Skeletal muscle cell (primary cell): Measurements from ENCODE around the gene FAM25G.
A peak's percentile ranks its signal among the peaks of the same experiment; 100 is the strongest.
"Not testable (repeated sequence)": the region's sequence is repeated elsewhere in the genome, so short reads cannot be mapped to it uniquely, and the experiment has no call there.

Source experiments
- DNase-seq: peaks from one replicate; pipeline ENCODE4 v3.0.0-alpha.2; 2010; ENCODE audit warnings: low read depth
- H3K4me3 ChIP-seq: 2 replicates; pipeline ENCODE4 v1.5.1; 2011; ENCODE audit warnings: low read depth, mild to moderate bottlenecking, control low read depth, low read length, moderate library complexity

FAM25G gene

DNA sequence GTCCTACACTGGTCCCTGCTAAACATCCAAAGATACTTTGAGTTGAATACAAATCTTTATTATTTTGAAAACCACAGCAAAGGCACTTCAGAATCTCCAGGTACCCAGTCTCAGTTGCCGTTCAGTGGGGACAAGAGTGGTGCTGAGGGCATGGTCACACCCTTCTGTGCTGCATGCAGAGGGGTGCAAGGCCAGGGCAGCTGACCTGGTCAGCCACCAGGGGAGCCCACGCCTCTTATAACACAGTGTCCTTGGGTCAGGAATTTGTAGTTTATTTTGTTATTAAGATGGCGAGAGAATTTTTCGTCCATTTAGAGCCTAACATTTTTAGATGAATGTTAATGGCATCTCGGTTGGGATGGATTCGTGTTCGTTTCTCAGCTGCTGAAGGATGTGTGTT is 23.5 kb downstream of the FAM25G start:
- not testable (repeated sequence) for DNase-seq, H3K4me3 ChIP-seq

DNA sequence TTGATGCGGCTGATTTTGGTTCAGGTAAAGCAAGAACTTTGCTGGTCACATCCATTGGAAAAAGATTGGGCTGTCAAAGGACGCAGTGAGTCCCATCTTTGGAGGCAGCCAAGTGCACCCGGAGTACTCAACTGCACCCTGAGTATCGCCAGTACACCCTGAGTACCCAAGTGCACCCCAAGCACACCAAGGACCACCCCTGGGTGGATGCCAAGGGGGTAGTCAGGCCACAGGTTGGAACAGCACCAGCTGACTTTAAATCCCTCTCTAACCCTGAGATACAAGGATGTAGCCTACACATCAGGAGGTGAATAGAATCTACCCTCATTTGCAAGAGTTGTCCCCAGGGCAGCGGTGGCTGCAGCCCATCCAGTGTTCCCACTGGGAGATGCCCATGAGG is 24.0 kb downstream of the FAM25G start:
- H3K4me3 ChIP-seq, DNase-seq: not testable (repeated sequence)

DNA sequence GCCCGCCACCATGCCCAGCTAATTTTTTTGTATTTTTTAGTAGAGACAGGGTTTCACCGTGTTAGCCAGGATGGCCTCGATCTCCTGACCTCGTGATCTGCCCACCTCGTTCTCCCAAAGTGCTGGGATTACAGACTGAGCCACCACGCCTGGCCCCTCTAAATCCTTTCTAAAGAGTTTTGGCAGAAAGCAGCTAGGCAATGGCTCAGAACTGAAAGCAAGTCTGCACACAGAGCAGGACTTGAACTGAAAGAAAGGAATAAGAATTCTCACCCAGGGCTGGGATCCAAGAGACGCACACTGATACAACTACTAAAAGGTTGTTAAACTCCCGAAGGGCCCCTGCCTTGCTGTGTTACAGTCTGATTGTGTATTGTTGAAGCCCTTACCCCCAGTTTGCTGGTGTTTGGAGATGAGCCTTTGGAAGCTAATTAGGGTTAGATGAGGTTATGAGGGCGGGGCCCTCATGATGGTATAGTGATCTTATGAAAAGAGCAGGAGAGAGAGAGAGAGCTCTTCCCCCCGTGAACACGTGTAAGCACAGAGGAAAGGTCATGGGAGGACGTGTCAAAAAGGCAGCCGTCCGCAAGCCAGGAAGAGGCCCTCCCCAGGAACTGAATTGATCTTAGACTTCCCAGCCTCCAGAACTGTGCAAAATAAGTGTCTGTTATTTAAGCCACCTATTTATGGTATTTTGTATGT is 26.1 kb downstream of the FAM25G start:
- not testable (repeated sequence) for DNase-seq

DNA sequence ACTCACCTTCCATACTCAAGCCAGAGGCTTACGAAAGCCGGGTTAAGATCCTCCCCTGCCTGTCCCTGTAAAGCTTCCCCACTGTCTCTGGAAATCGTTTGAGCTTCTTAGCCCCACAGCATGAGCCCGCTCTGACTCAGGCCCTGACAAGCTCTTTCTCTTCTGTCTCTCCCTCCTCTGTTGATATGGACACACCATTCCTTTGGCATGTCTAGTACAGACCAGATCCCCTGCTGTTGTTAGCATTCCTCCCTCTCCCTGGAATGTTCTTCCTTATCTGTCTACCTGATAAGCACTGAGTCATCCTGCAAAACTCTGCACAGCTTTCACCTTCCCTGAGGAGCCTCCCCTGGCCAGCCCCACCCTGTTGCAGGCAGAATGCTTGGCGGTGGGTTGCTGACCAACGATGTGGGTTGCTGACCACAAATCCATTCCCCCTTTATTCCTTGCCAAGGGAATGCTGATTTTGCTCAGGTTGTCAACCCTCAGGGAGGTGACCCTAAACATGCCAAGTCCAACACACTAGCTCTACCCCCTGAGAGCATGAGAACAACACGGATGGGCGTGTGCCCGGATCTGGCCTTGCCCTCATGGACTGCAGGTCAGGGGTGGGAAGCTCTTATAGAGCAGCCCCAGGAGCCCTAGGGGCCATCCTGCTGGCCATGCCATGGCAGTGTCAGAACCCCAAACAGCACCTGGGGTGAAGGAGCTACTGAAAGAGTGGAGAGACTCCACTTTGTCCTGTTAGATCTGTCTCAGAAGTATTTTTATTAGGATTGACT is 28.7 kb downstream of the FAM25G start:
- not testable (repeated sequence) for DNase-seq, H3K4me3 ChIP-seq

More for the DNA sequence above, 26.1 kb downstream of the FAM25G start:
- not testable (repeated sequence) for H3K4me3 ChIP-seq

DNA sequence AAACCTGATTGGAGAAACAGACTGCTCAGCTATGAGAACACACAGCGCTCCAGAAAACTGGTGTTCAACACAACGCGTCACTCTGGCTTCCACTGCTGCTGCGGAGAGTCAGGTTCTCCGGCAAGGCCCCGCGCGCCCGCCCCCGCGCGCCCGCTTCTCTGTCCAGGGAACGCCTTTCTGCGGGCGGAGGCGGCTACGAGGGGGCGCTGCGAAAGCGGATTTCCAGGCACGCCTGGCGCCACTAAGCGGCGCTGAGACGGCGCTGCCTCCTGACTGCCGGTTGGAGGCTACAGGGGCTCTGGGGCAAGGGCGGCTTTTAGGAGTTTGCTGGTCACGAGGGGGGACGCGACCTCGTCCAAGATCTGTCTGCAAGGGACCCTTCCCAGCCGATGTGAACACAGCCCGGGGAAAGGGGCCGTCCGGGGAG is 30.2 kb downstream of the FAM25G start:
- peak overlapping the region; percentile 7 for H3K4me3 ChIP-seq

DNA sequence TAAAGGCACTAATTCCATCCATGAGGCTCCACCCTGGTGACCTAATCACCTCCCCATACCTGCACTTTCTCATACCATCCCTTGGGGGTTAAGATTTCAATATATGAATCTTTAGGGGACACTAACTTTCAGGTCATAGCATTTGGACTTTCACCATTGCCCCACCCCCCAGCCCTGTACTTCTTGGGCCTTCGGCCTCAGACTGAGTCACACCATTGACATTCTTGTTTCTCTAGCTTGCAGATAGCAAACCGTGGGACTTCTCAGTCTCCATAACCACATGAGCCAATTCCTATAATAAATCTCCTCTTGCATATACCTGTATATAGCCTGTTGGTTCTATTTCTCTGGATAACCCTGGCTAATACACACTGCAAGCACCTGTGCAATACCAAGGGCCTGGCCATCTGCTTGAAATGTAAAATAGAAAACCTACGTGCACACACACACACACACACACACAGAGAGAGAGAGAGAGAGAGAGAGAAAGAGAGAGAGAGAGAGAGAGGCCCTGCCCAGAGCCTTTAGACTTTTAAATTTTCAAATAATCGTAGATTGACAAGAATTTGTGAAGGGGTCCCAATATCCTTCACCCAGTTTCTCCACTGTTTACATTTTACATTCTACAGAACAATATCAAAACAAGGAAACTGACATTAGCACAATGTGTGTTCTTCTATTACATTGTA is 32.9 kb downstream of the FAM25G start:
- H3K4me3 ChIP-seq = no peak overlapping the region
- DNase-seq = peak; percentile 41

More for the DNA sequence above, 30.2 kb downstream of the FAM25G start:
- peak; percentile 45 for DNase-seq

DNA sequence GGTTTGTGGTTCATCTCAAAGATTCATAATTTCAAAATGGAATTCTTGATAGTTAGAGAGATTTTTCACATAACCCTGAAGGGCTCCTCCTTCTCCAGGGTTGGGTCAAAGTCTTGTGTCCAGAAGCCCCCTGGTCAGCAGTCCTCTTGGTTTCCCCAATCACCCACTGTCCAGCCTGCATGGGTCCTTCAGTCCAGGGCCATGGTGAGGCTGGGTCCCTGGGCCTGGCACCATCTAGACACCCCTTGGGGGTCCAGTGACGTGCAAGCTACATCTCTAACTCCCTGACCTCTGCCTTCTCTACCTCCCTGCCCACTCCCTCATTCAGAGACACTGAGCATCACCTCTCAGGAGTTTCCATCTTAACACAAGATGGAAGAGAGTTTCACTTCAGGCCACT is 33.7 kb downstream of the FAM25G start:
- H3K4me3 ChIP-seq = no peak overlapping the region
- DNase-seq = no peak

DNA sequence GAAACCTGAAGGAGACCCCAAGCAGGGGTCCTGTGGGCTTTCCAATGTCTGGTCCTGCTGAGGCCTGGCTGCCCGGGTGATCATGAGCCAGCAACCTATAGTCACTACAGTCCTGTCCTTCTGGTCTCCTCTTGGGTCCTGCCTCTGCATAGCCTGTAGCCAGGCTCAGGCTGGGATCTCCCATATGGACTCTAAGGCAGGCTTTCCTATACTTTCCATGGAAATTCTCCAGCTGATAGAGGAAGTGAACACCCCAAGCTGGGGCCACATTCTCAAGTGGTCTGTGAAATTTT is 34.0 kb downstream of the FAM25G start:
- no peak overlapping the region for H3K4me3 ChIP-seq
- no peak for DNase-seq

DNA sequence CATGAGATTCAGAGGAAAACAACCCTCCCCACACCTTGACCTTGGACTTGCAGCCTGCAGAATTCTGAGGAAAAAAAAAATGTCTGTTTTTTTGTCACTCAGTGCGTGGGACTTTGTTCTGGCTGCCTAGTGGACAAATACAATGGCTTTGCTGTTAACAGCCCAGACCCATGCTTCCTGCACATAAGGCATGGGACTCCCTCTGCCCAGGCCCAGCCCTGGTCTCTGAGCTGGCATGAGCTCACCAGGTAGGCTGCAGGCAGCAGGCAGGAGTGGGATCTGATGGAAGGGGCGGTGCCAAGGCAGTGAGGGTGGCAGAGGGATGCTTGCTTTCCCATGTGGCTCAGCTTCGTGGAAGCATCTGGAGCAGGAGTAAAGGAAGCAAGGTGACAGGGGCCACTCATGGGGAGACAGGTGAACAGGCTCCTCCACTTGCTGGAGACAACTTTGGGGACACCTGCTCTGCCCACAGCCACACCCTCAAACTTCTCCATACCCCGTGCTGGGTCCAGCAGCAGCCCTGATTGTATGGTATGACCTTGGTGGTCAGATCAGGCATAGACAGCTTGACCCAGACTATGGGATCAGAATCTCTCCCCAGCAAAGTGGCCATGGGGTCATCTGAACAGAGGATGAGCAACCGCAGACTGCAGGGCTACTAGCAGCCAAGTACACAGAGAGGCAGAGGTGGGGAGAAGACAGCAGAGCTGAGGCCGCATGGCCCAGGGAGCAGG is 34.5 kb downstream of the FAM25G start:
- H3K4me3 ChIP-seq = no peak overlapping the region
- no peak for DNase-seq

DNA sequence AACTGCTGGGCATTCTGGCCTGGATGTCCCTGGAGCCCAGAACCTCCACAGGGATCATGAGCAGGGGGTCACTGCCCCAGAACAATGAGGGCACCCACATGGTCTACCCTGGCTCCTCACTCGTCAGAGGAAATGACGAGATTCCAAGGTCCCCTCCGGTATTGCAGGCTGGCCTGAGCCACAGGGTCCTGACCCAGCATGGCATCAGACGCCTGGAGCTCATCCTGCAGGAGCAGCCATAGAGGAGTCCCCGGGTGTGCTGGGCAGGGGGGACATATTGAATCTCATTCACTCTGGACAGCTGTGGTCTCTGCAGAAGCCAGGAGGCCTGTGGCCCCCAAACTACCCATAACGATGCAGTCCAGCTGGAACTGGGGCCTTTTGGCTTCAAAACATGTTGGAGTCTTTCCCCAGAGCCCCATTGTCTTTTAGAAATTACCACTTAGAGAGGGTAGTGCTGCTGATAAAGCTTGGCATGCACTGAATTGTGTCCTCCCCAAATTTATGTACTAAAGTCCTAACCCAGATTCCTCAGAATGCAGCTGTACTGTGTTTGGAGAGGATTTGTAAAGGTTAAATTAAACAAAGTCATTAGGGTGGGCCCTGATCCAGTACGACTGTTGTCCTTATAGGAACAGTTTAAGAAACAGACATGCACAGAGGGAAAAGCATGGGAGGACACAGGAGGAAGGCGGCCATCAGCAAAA is 35.3 kb downstream of the FAM25G start:
- H3K4me3 ChIP-seq = no peak overlapping the region
- DNase-seq = no peak

DNA sequence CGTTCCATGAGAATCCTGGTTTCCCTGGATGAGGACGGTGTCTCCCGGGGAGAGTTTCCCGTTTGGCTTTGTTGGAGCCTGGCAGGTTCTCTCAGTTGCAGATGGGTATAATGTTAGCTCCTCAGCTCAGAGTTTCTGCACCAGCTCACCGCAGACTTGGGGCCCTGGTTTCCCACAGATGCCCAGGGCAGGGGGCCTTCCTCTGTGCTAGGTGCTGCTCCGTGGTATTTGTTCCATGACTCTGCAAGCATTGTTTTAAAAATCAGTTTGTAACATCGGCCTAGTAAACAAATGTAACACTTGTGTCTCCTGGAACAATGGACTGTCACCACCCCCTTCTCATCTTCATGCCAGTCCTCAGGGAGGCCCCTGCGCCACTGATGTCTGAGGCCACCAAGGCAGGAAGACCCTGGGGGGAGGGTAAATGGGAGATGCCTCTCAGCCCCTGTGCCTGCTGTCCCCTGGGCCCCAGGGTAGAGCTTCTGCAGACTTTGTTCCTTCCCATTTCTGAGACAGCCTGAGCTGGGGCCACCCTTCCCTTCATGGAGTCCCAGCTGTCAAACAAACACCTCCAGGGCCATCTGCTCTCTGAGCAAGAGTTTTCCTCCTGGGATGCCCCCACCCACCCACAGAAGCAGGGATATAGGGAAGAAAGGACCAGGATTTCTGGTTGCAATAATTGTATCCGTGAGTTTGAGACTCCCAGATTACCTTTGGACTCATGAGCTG is 36.0 kb downstream of the FAM25G start:
- H3K4me3 ChIP-seq, DNase-seq: not testable (repeated sequence)

DNA sequence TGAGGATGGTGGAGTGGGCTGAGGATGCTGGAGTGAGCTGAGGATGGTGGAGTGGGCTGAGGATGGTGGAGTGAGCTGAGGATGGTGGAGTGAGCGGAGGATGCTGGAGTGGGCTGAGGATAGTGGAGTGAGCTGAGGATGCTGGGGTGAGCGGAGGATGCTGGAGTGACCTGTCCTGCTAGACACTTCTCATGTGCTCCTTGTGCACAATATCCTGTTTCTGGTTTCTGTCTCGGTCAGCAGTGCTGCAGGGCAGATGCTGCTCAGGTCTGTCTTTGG is 36.8 kb downstream of the FAM25G start:
- no peak overlapping the region for H3K4me3 ChIP-seq
- no peak for DNase-seq

DNA sequence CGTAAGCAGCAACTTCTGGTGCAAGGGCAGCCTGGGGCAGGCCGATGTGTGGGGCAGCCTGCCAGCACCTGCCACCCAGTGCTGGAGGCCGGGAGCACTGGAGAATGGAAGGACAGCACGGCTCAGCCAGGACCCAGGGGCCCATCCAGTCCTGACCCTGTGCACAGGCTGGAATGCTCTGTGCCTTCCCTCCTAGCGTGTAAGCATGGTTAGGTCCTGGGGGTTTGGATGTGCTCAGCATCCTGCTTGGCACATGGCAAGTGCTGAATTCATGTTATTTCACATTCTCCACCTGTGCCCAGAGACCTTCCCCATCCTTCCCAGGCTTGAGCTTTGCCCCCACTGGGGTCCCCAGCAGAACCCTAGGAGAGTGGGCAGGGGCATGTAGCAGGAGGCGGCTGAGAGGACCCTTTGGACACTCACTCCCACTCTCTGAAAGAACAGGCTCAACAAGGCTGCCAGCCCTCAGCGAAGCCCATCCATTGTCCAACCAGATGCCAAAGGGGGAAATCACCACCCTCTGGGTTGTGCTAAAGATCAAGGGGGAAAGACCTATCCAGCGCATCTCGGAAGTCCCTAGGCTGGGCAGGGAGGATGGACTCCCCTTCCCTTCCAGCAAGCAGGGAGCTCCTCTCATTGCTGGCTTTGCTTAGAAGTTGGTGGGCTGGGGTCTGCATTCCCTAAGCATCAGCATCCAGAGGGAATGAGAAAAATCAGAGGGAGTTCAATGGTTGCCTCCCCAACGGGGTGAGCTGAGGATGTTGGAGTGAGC is 37.3 kb downstream of the FAM25G start:
- no peak for DNase-seq

DNA sequence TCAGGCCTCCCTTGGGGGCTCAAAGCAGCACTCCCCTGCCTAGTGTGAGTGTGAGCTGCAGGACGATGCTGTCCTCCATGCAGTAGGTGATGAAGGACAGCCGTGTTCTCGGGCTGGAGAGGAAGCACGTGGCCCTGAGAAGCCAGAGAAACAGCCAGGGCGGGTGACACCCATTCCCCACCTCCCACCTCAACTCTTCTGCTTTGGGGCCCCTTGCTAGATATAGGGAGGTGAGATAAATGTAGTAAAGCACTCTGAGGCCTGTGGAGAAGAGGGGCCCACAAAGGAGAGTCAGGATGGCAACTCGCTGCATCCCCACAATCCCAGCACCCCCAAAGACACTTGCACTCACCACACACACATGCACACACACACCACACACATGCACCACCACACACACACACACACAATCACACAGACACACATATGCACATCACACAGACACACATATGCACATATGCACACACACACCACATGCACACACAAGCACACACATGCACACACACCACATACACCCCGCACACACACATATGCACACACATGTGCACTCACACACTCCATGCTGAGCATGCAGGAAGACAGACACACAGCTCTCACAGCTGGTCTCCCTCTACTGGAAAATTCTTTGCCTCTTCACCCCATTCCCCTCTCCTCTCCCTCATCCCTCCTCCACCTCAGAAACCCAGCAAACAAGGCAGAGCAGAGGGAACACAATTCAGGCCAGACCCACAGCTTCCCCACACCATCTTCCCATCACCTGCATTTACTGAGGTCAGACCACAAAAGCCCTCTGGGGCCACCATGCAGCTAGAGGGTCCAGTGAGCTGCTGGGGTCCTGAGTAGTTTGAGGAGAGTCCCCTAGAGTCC is 38.1 kb downstream of the FAM25G start:
- no peak for DNase-seq
- no peak overlapping the region for H3K4me3 ChIP-seq

More for the DNA sequence above, 37.3 kb downstream of the FAM25G start:
- H3K4me3 ChIP-seq = no peak overlapping the region

DNA sequence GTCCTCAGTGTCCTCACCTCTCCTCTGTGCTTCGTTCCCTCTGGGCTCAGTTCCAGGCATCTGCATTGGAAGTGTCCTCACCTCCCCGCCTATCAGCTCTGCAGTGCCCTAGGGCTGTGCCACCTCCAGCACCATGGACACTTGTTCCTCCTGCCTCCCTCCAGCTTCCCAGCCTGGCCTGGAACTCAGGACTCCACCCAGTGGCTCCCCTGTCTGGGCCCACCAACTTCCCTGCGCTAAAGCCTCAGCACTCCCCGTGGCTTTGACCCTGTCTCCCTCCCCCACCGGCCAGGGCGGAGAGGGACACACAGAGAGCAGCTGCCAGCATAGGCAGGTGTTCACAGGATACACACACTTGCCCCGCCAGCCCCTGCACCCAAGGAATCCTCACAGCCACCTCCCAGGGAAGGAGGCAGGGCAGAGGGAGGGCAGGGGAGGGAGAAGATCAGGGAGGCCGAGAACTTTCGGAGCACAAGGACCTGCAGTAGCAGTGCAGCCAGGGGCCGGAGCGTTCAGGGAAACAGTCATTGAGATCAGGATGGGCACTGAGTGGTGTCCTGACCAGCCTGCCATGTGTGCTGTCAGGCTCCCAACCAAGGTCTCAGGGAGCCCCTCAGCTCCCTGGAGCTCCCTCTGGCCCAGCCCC is 38.9 kb downstream of the FAM25G start:
- H3K4me3 ChIP-seq = no peak overlapping the region

DNA sequence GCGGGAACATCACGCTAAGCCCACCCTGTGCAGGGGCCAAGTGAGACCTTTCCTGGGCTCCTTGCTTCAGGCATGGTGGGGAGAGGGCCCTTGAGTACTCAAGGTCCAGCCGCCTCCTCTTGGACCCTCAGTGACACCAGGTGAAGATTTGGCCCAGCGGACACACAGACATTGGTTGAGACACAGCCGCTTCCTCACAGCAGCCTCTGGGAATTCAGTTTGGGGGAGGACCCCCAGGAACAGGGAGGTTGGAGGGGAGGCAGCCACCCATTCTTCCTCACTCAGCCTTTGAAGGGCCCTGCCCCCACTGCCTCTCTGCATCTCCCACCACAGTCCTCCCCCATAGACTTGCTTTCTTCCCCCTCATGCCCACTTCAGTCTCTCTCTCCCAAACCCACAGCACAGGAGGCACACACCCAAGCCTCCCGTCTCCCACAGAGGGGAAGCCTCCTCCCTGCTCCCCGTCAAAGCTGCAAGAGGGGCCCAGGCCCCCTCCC is 39.5 kb downstream of the FAM25G start:
- no peak for DNase-seq

More for the DNA sequence above, 38.9 kb downstream of the FAM25G start:
- DNase-seq = no peak

More for the DNA sequence above, 39.5 kb downstream of the FAM25G start:
- H3K4me3 ChIP-seq = no peak overlapping the region
